ENCODE measurements around the gene VGF. TPM values are rescaled to one million over a fixed set of nuclear protein-coding genes. Genes with fewer than 3 reads are reported as not detected.
A peak's percentile ranks its signal among the peaks of the same experiment; 100 is the strongest.
"Not testable (repeated sequence)": the region's sequence is repeated elsewhere in the genome, so short reads cannot be mapped to it uniquely, and the experiment has no call there.

The VGF gene
- total RNA-seq, 1 experiment from 2014 or later: 1.2 TPM

GRCh38 chr7:101200504-101200861 lies 35.1 kb upstream of the VGF start:
- H3K27me3 ChIP-seq (replicated peaks; ENCODE audit: control insufficient read depth, insufficient read depth, low read length): no peaks in the 10 kb centered on the region
- TF ChIP-seq, protein P1, sequence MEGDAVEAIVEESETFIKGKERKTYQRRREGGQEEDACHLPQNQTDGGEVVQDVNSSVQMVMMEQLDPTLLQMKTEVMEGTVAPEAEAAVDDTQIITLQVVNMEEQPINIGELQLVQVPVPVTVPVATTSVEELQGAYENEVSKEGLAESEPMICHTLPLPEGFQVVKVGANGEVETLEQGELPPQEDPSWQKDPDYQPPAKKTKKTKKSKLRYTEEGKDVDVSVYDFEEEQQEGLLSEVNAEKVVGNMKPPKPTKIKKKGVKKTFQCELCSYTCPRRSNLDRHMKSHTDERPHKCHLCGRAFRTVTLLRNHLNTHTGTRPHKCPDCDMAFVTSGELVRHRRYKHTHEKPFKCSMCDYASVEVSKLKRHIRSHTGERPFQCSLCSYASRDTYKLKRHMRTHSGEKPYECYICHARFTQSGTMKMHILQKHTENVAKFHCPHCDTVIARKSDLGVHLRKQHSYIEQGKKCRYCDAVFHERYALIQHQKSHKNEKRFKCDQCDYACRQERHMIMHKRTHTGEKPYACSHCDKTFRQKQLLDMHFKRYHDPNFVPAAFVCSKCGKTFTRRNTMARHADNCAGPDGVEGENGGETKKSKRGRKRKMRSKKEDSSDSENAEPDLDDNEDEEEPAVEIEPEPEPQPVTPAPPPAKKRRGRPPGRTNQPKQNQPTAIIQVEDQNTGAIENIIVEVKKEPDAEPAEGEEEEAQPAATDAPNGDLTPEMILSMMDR (IDR thresholded peaks at IDR 0.05; ENCODE audit: insufficient read depth in 1 of 2, low read depth in 1 of 2, low read length in 1 of 2, severe bottlenecking in 1 of 2, unreplicated experiment in 1 of 2): no peak
- Mint-ChIP-seq H3K27me3 (ENCODE audit: insufficient read depth, unreplicated experiment) (no peaks in the 10 kb centered on the region), H3K27ac (ENCODE audit: unreplicated experiment) (peak overlapping the region; percentile 70), H3K4me1 (ENCODE audit: low read depth, unreplicated experiment) (peaks cover 14% of the 10 kb centered on the region), H3K9me3 (ENCODE audit: unreplicated experiment) (no peaks in the 10 kb centered on the region), H3K36me3 (ENCODE audit: insufficient read depth, unreplicated experiment) (no peaks in the 10 kb centered on the region), H3K4me3 (ENCODE audit: unreplicated experiment) (peak overlapping the region; percentile 70)
- ChIA-PET POLR2A (interaction anchor here (0.5 to 1.3 kb wide), 4 partner anchors 17 to 798 kb away, joined by 3 to 7 read pairs (median 4); partner anchors contain the start of genes PLOD3, VGF and ZNHIT1), CTCF (interaction anchor here (0.6 to 2.5 kb wide), 10 partner anchors 8 to 91 kb away, joined by 3 to 12 read pairs (median 4); partner anchors contain the start of genes PLOD3 and ZNHIT1)
- BruUV-seq (replicated peaks): TSS peak; percentile 78
- H3K9me3 ChIP-seq: no peaks in the 10 kb centered on the region
- peak overlapping the region; percentile 45 for H3K4me3 ChIP-seq (ENCODE audit: low read depth, low read length)
- no peaks in the 10 kb centered on the region; the same call in 1 of the 2 replicates for H3K36me3 ChIP-seq (ENCODE audit: control insufficient read depth, insufficient read depth, low read length)
- intact Hi-C loops (cut with micrococcal nuclease; ENCODE audit: unreplicated experiment): loop anchor here (2.0 kb wide), 2 partner anchors 18 to 52 kb away; partner anchors contain the start of gene ZNHIT1
- H3K4me1 ChIP-seq: peaks cover 20% of the 10 kb centered on the region
- no peak for DNase-seq

GRCh38 chr7:101199522-101199921 lies 34.2 kb upstream of the VGF start:
- ChIA-PET POLR2A (interaction anchor here (1.1 kb wide), 1 partner anchor 34 kb away, joined by 3 read pairs; the partner anchor contains the start of gene VGF), CTCF (interaction anchor here (0.7 to 1.5 kb wide), 5 partner anchors 17 to 92 kb away, joined by 3 to 8 read pairs (median 5); no protein-coding TSS in a partner anchor)
- H3K36me3 Mint-ChIP-seq (ENCODE audit: insufficient read depth, unreplicated experiment); BruUV-seq (replicated peaks); H3K4me3 ChIP-seq (ENCODE audit: low read depth, low read length); H3K36me3 ChIP-seq (ENCODE audit: control insufficient read depth, insufficient read depth, low read length); H3K4me3 Mint-ChIP-seq (ENCODE audit: unreplicated experiment); intact Hi-C loops (cut with micrococcal nuclease; ENCODE audit: unreplicated experiment); H3K27ac Mint-ChIP-seq (ENCODE audit: unreplicated experiment); H3K9me3 ChIP-seq; H3K27me3 Mint-ChIP-seq (ENCODE audit: insufficient read depth, unreplicated experiment); DNase-seq; H3K27me3 ChIP-seq (replicated peaks; ENCODE audit: control insufficient read depth, insufficient read depth, low read length); H3K9me3 Mint-ChIP-seq (ENCODE audit: unreplicated experiment): not testable (repeated sequence)
- peaks cover 14% of the 10 kb centered on the region for H3K4me1 Mint-ChIP-seq (ENCODE audit: low read depth, unreplicated experiment)
- peaks cover 20% of the 10 kb centered on the region for H3K4me1 ChIP-seq

DNA sequence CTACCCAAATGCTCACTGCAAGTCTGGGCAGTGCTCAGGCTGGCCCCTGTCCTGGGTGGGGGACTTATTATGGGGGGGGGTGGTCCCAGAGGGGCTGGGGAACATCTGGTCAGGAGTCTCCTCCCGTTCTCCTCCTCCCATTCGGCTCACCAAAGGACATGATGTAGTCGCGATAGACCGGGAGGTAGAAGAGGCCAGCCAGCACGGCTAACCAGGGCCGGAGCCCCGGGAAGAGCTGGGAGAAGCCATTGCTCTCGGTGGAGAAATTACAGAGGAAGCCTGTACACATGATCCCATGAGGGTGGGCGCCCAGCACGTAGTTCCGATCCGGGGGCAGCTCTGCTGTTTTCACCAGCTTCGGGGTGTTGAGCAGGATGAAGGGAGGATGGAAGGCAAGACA lies 33.1 kb upstream of the VGF start:
- Histone ChIP-seq H3K4me3 (ENCODE audit: low read depth, low read length) (no peak overlapping the region), H3K9me3 (no peaks in the 10 kb centered on the region), H3K36me3 (ENCODE audit: control insufficient read depth, insufficient read depth, low read length) (no peaks in the 10 kb centered on the region; the same call in 1 of the 2 replicates), H3K27me3 (replicated peaks; ENCODE audit: control insufficient read depth, insufficient read depth, low read length) (no peaks in the 10 kb centered on the region), H3K4me1 (peaks cover 20% of the 10 kb centered on the region)
- H3K4me1 Mint-ChIP-seq (ENCODE audit: low read depth, unreplicated experiment): peaks cover 14% of the 10 kb centered on the region
- no peak for DNase-seq
- intact Hi-C loops (cut with micrococcal nuclease; ENCODE audit: unreplicated experiment): no loop called here
- TF ChIP-seq, protein P1 (IDR thresholded peaks at IDR 0.05; ENCODE audit: insufficient read depth in 1 of 2, low read depth in 1 of 2, low read length in 1 of 2, severe bottlenecking in 1 of 2, unreplicated experiment in 1 of 2): no peak
- no peaks in the 10 kb centered on the region for H3K36me3 Mint-ChIP-seq (ENCODE audit: insufficient read depth, unreplicated experiment)
- CTCF ChIA-PET: no interaction called here
- POLR2A ChIA-PET: no interaction called here
- H3K9me3 Mint-ChIP-seq (ENCODE audit: unreplicated experiment): no peaks in the 10 kb centered on the region
- no peak overlapping the region for H3K4me3 Mint-ChIP-seq (ENCODE audit: unreplicated experiment)
- no peaks in the 10 kb centered on the region for H3K27me3 Mint-ChIP-seq (ENCODE audit: insufficient read depth, unreplicated experiment)
- BruUV-seq (replicated peaks): TSS peak; percentile 23
- no peak overlapping the region for H3K27ac Mint-ChIP-seq (ENCODE audit: unreplicated experiment)

Data from Caco-2 (cell line).